GM18520 (cell line): ENCODE results near the gene SCYGR6.

Experiments used
- ATAC-seq: cut with Tn5 transposase; IDR thresholded peaks from one replicate; pipeline ENCODE4 v1.9.1; 2021; ENCODE audit not compliant: unreplicated experiment

SCYGR6 gene

DNA sequence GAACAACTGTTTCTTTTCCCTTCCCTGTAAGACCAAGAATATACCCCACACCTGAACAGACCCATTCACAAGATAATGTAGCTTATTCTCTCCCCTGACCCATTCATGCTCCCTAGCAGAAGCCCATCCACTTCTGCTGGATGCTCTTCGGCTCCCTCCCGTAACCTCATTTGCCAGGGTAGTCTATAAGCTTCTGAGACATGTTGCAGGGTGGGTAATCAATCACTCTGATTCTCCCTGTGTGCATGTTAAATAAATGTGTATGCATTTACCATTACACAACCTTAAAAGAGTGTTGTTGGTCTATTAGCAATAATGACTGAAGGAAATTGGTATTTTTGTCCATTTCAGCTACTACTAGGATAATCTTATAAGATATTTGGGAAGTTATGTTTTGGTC is 8.1 kb downstream of the SCYGR6 start:
- ATAC-seq, result no peak

DNA sequence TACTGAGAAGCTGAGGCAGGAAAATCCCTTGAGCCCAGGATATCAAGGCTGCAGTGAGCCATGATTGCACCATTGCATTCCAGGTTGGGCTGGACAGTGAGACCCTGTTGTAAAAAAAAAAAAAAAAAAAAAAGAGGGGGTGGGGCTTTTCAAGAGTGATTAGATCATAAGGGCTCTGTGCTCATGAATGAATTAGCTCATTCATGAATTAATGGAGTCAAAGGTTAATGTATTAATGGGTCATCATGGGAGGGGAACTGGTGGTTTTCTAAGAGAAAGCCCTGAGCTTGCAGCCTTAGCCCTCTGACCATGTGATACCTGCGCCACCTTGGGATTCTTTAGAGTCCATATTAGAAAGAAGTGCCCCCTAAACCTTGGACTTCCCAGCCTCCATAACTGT is 11.3 kb downstream of the SCYGR6 start:
- ATAC-seq, result no peak

DNA sequence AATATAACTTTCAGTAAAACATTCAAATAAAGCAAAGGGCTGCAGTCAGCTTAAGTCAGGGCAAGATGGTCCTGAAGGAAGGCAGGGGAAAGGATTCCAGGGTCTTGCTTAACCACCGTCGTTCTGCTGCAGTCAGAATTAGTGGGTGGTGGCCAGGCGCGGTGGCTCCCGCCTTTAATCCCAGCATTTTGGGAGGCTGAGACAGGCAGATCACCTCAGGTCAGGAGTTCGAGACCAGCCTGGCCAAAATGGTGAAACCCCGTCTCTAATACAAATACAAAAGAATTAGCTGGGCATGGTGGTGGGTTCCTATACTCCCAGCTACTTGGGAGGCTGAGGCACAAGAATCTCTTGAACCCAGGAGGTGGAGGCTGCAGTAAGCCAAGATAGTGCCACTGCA is 13.6 kb downstream of the SCYGR6 start:
- ATAC-seq, result no peak

DNA sequence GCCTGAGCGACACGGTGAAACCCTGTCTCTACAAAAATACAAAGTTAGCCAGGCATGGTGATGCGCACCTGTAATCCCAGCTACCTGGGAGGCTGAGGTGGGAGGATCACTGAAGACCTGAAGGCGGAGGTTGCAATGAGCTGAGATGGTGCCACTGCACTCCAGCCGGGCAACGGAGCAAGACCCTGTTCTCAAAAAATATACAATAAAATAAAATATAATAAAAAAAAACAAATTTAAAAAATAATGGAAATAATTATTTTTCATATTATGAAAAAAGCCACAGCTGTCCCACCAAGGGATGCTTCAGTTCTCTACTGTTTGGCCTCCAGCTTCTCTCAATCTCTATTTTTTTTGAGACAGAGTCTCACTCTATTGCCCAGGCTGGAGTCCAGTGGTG is 17.2 kb downstream of the SCYGR6 start:
- ATAC-seq, result no peak

DNA sequence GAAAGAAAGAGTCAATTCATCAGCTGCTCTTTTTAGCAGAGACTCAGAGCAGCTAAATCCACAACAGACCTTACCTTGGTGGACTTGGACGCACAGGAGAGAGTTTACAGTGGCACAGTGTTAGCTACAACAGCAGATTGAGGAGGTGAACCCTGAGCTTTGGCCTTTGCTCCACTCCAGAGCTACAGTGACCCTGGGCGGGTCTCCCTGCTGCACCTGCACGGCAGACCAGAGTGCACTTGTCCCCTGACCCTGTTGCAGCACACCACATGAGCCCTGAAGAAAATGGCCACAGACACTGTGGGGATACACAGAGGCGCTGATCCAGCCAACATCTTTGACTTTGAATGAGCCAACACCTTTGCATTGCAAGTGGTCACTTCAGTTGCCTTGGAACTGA is 17.7 kb downstream of the SCYGR6 start:
- ATAC-seq, result no peak

- no peak for ATAC-seq
Measured at GRCh38 chr2:227703961-227704360, 20.6 kb downstream of the SCYGR6 start.

DNA sequence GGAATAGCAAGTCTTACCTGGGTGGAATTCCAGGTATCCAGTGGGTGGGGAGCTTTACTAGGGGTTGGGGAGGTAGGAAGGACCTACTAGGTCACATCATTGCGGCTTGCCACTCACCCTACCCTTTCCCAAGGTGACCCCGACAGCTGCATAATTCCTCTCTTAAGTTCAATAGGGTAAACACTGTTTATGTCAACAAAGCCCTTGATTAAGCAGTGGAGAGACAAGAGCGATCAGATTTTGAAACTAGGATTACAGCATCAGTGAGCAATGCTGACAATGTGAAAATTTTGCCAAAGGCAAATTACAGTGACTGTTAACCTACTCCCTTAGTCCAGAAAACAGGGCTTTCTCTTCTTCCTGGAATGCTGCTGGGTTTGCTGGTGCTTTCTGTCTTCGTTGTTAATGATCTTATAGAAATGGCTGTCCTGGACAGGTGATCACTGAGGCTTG is 21.3 kb downstream of the SCYGR6 start:
- no peak for ATAC-seq

DNA sequence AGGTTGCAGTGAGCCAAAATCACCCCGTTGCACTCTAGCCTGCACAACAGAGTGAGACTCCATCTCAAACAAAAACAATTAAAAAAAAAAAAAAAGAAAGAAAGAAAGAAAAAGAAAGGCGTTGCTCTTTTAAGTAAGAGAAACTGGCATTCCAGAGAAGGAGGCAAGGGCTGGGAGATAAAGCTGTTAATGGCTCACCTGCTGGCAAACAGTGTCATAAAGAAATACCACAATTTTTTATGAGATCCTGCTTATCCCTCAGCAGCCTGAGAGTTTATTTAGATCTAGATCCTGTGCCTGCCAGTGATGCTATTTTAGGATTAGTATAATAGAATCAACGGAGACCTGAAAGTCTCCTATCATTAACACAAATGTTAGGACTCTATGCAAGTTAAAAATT is 23.0 kb downstream of the SCYGR6 start:
- ATAC-seq, result no peak

DNA sequence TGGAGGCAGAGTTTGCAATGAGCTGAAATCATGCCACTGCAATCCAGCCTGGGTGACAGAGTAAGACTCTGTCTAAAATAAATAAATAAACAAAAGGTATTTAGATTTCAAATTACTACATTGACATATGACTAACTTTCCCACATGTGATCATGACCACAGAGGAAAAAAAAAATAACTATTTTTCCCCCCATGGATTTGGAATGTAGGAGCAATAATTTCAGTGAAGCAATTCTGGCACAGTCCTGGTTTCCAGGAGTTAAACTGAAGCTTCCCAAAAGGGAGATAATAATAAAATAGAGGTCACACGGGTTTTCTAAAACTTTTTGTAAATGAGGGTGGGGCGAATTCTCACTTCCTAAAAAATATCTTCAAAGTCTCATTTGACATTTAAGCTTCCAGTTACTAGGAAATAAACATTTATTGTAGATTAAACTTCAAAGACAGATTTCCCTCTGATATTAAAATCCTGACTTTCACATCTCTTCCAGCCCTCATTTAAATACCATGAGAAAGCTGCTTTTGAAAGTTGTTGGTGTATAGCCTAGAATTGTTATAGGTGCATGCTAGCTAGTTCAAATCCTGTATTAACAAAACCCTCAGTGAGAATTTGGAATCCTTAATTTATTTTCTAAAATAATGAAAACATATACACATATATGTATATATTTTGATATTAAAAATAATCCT is 27.4 kb downstream of the SCYGR6 start:
- no peak for ATAC-seq

GRCh38 chr2:227687189-227687588 is 37.4 kb downstream of the SCYGR6 start:
- ATAC-seq, result no peak

- no peak for ATAC-seq
Measured at GRCh38 chr2:227684258-227684657, 40.3 kb downstream of the SCYGR6 start.

DNA sequence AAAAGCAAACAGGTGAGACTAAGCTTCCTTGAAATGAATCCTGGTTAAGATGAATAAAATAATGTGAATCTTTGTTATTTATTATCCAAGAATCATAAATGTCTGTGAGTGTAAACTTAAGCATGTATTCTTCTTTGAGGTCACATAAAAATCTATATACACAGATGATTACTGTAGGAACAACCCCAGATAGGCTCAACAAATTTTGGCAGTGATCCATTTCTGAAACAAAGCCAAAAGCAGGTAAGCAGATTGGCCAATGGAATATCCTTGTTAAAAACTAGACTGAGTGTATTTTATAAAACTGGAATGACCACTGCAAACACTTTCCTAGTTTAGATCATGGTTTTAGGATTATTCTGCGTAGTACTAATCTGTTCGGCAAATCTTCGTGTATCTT is 46.6 kb downstream of the SCYGR6 start:
- ATAC-seq, result no peak

DNA sequence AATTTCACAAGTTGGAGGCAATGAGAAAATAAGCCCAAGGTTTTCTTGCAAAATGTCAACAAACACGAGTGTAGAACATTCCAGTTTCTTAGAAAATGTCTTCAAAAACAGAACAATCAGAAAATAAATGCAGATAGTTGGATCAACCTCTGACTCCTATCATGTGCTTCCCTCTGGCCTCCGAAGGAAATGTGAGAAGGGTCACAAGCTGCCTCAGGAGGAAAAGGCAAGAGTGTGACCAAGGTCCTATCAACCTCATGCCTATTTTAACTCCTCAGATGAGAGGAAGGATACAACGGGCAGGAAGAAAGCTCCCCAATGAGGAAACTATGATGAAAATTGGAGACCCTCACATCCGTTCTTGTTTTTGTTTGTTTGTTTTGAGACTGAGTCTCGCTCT is 50.1 kb downstream of the SCYGR6 start:
- ATAC-seq, result no peak
